GM06990 (cell line): Measurements from ENCODE around the gene TRAF5.

Experiments used
- DNase-seq: peaks from one replicate; pipeline ENCODE4 v3.0.0-alpha.2; 2011; ENCODE audit not compliant: insufficient read length; ENCODE audit errors: extremely low read depth
- H3K27me3 ChIP-seq: replicated peaks from 2 replicates; pipeline ENCODE4 v1.6.0; 2011; ENCODE audit warnings: low read length; ENCODE audit not compliant: control insufficient read depth, insufficient read depth
- H3K36me3 ChIP-seq: 2 replicates; pipeline ENCODE4 v1.5.1; 2011; ENCODE audit warnings: low read length; ENCODE audit not compliant: control insufficient read depth, insufficient read depth
- H3K4me3 ChIP-seq: replicated peaks from 2 replicates; pipeline ENCODE4 v1.5.1; 2011; ENCODE audit warnings: low read depth, mild to moderate bottlenecking, control low read depth, low read length
- CTCF ChIP-seq: IDR thresholded peaks from 2 replicates; pipeline ENCODE4 v1.5.1; 2011; ENCODE audit warnings: low read length, control low read depth, mild to moderate bottlenecking, inconsistent platforms; ENCODE audit not compliant: insufficient read depth, poor library complexity, severe bottlenecking

The TRAF5 gene

DNA sequence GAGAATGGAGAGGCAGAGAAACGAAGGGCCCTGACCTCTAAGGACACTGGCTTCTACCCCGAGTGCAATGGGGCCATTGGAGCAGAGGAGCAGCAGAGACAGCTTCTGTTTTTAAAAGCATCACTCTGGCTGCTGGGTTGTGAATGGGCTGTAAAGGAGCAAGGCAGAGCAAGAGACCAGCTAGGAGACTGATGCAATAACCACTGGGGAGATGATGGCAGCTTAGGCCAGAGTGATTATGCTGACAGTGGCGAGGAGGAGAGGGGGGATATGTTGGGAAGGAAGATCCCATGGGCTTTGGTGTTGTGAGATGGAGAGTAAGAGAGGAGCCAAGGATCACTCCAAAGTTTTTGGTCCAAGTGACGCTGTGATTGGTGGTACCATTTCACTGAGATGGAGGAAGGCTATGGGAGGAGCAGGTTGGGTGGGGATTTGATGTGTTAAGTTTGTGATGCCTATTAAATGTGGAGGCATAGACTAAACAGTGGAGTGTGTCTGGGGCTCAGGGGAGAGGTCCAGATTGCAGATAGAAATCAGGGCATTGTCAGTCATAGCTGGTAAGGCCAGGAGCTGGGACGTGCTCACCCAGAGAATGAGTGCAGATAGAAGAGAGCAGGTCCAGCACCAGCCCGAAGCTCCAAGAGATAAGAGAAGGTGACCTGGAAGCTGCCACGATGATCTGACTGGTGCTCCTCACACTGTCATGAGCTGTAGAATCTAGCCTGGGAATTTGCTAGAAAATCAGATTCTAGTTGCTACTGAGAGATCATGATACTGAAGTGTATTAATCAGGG, 11.0 kb downstream of the TRAF5 start:
- TF ChIP-seq CTCF = no peak
- DNase-seq = no peak

DNA sequence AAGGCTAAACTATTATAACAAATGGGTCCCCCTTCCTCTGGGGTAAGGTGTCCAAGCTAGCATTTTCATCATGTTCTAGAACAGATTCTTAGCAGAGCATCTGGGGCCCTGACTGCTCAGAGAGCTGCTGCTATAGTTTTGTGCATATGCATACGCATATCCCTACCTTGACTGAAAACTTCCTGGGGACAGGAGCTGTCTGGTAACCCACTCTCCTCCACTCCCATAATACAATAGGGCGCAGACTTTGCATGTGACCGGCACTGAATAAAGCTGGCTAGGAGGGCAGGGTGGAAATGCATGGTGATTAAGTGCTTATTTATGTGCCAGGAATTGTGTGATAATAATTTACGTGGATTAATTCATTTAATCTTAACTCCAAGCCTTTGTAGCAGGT, 11.6 kb downstream of the TRAF5 start:
- Histone ChIP-seq H3K36me3 (peaks cover 3% of the 10 kb centered on the region; the same call in 1 of the 2 replicates), H3K27me3 (no peaks in the 10 kb centered on the region), H3K4me3 (no peak overlapping the region)
- no peak for DNase-seq
- TF ChIP-seq CTCF = no peak

More for the DNA sequence above, 11.0 kb downstream of the TRAF5 start:
- H3K4me3 ChIP-seq = no peak overlapping the region
- H3K36me3 ChIP-seq = peaks cover 3% of the 10 kb centered on the region; the same call in 1 of the 2 replicates
- H3K27me3 ChIP-seq = no peaks in the 10 kb centered on the region

DNA sequence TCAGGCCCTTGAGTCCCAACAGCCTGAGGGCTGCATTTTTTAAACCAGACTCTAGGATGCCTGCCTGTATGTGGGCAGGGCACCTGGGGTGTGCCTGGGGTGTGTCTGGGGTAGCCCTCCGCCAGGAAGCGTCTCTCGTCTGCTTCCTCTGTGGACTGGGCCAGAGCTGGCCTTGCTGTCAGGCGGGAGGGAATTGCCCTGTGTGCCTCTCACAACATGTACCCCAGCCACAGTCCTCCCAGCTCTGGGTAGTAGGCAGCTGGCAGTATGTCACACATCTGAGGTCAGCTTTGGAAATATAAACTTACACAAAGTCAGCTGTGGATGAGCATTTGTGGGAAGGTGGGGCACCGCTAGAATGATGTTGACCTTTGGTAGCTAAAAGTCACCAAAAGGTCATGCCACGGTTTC, 13.0 kb downstream of the TRAF5 start:
- TF ChIP-seq CTCF = no peak
- H3K4me3 ChIP-seq = no peak overlapping the region
- no peaks in the 10 kb centered on the region for H3K27me3 ChIP-seq
- peaks cover 3% of the 10 kb centered on the region; the same call in 1 of the 2 replicates for H3K36me3 ChIP-seq
- no peak for DNase-seq

DNA sequence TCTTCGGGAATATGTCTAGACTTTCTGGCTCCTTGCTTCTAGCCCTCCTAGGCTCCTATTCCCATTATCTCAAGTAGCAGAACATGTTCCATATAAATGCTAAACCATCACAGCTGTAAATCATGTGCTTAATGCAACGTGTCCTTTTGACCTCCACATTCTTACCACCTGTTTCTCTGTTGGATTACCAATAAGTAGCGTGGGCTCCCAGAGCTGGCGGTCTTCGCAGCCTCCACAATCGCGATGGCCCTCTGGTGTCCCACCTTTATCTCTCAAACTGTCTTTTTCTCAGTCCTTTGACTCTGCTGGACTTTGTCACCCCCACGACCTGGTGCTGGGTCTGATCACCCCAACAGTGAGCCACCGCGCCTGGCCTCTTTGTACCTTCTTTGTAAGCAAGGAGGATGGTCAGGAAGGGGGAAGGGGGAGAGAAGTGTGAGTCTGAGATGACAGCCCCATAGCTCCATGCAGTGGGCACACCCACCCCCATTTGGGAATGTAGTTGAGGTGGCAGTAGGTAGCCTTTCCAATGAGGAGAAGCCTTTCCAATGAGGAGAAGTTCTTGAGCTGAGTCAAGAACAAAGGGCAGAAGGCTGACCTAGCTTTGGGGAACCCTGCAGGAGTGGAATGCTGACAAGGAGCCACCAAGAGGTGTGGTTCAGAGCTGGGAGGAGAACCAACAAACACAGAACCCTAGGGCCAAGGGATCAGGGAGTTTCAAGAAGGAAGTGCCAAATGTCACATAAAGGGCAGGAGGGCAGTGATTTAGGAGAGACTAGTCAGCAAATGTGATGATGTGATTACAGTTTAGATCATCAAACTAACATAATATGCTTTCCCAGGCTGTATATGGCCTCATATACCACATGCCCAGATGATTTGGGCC, 14.2 kb downstream of the TRAF5 start:
- H3K4me3 ChIP-seq = no peak overlapping the region
- no peak for DNase-seq
- H3K27me3 ChIP-seq = no peaks in the 10 kb centered on the region
- TF ChIP-seq CTCF = no peak
- H3K36me3 ChIP-seq = peaks cover 3% of the 10 kb centered on the region

DNA sequence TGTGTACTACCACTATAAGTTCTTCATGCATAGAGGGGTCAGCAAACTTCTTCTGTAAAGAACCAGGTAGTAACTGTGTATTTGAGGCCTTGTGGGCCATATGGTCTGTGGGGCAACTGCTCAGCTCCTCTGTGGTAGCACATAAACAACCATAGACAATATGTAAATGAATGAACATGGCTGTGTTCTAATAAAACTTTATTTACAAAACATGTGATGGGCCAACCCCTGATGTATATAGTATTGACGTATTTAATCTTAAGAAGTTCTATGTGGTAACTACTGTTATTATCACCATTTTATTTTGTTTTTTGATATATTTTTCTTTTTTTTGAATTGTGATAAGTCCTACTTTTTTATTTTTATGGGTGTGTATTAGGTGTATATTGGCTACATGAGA, 15.4 kb downstream of the TRAF5 start:
- H3K36me3 ChIP-seq = peaks cover 3% of the 10 kb centered on the region
- no peak for DNase-seq
- no peaks in the 10 kb centered on the region for H3K27me3 ChIP-seq
- no peak overlapping the region for H3K4me3 ChIP-seq
- TF ChIP-seq CTCF = no peak
